Skeletal muscle tissue (tissue), 4 donors: ENCODE results near the gene PLA2G2C. TPM values are rescaled to one million over a fixed set of nuclear protein-coding genes. Genes with fewer than 3 reads are reported as not detected.

Experiments
- H3K27ac ChIP-seq: one replicate; pipeline ENCODE4 v1.7.0; 2013; ENCODE audit warnings: mild to moderate bottlenecking, low read depth, low read length, inconsistent platforms
- H3K27me3 ChIP-seq, 3 donors: one replicate each; pipeline ENCODE4 v1.7.0; 2013; ENCODE audit warnings: low read length in 3 of 3; ENCODE audit not compliant: control insufficient read depth in 3 of 3, insufficient read depth in 3 of 3
- H3K36me3 ChIP-seq, 3 donors: one replicate each; pipeline ENCODE4 v1.7.0; 2013; ENCODE audit warnings: low read length in 3 of 3; ENCODE audit not compliant: control insufficient read depth in 3 of 3, insufficient read depth in 3 of 3
- H3K4me1 ChIP-seq, 3 donors: one replicate each; pipeline ENCODE4 v1.7.0; 2013; ENCODE audit warnings: low read length in 3 of 3, mild to moderate bottlenecking in 3 of 3; ENCODE audit not compliant: control insufficient read depth in 3 of 3, insufficient read depth in 3 of 3
- H3K4me3 ChIP-seq, 3 donors: one replicate each; pipeline ENCODE4 v1.7.0; 2013; ENCODE audit warnings: low read length in 3 of 3
- H3K9ac ChIP-seq, 3 donors: one replicate each; pipeline ENCODE4 v1.7.0; 2013; ENCODE audit warnings: low read length in 3 of 3, mild to moderate bottlenecking in 3 of 3, moderate library complexity in 2 of 3, low read depth in 1 of 3
- H3K9me3 ChIP-seq, 3 donors: one replicate each; pipeline ENCODE4 v1.7.0; 2013; ENCODE audit warnings: low read length in 3 of 3; ENCODE audit not compliant: control insufficient read depth in 3 of 3
- total RNA-seq: library from RNA; depleted of rRNA; stranded (reverse); fragments of >200 nt; gene quantifications from one replicate; pipeline ENCODE4 v1.2.3, GENCODE V29; 2014
- donor health status: Osteomylitis.

PLA2G2C gene
- total RNA-seq, 1 donor from 2014 or later = not detected

- peaks cover 10 to 30% (median 15%) of the 10 kb centered on the region in 3 donors for H3K27me3 ChIP-seq
- H3K4me3 ChIP-seq = no peak overlapping the region
- H3K27ac ChIP-seq = no peak overlapping the region
- H3K9me3 ChIP-seq = peaks cover 0 to 2% (median 0%) of the 10 kb centered on the region in 3 donors
- H3K4me1 ChIP-seq = peaks cover 14 to 15% (median 15%) of the 10 kb centered on the region in 3 donors
- no peaks in the 10 kb centered on the region for H3K36me3 ChIP-seq
- no peak overlapping the region for H3K9ac ChIP-seq
Measured at GRCh38 chr1:20165522-20165951, 20.8 kb downstream of the PLA2G2C start.

GRCh38 chr1:20164694-20165202 is 21.6 kb downstream of the PLA2G2C start:
- peaks cover 0 to 6% (median 2%) of the 10 kb centered on the region in 3 donors for H3K9me3 ChIP-seq
- H3K4me1 ChIP-seq = peaks cover 14 to 15% (median 15%) of the 10 kb centered on the region in 3 donors
- H3K9ac ChIP-seq = peak overlapping the region in 1 of 3 donors; percentile 7
- H3K36me3 ChIP-seq = no peaks in the 10 kb centered on the region
- H3K27me3 ChIP-seq = peaks cover 10 to 30% (median 15%) of the 10 kb centered on the region in 3 donors
- H3K27ac ChIP-seq = no peak overlapping the region
- H3K4me3 ChIP-seq = peak overlapping the region in 1 of 3 donors; percentile 22

- H3K4me3 ChIP-seq = no peak overlapping the region
- no peak overlapping the region for H3K27ac ChIP-seq
- no peaks in the 10 kb centered on the region for H3K27me3 ChIP-seq
- peaks cover 8 to 15% (median 10%) of the 10 kb centered on the region in 3 donors for H3K4me1 ChIP-seq
- H3K9me3 ChIP-seq = peaks cover 0 to 8% (median 0%) of the 10 kb centered on the region in 3 donors
- H3K36me3 ChIP-seq = no peaks in the 10 kb centered on the region
- no peak overlapping the region for H3K9ac ChIP-seq
Measured at GRCh38 chr1:20160034-20160433, 26.3 kb downstream of the PLA2G2C start.

GRCh38 chr1:20158358-20159070 is 27.8 kb downstream of the PLA2G2C start:
- H3K9me3 ChIP-seq = peaks cover 0 to 8% (median 0%) of the 10 kb centered on the region in 3 donors
- H3K36me3 ChIP-seq = no peaks in the 10 kb centered on the region
- H3K27me3 ChIP-seq = no peaks in the 10 kb centered on the region
- H3K4me1 ChIP-seq = peaks cover 3 to 5% (median 4%) of the 10 kb centered on the region in 3 donors
- H3K27ac ChIP-seq = no peak overlapping the region
- no peak overlapping the region for H3K4me3 ChIP-seq
- H3K9ac ChIP-seq = no peak overlapping the region

- Histone ChIP-seq H3K4me3 (peak overlapping the region; percentile 22 to 54 (median 33)), H3K4me1 (peaks cover 16 to 19% (median 18%) of the 10 kb centered on the region in 3 donors), H3K9ac (peak overlapping the region in 2 of 3 donors; percentile 33 to 40), H3K27ac (peak overlapping the region; percentile 25), H3K27me3 (peaks cover 0 to 10% (median 3%) of the 10 kb centered on the region in 3 donors), H3K9me3 (no peaks in the 10 kb centered on the region), H3K36me3 (no peaks in the 10 kb centered on the region)
Measured at GRCh38 chr1:20154301-20154831, 32.0 kb downstream of the PLA2G2C start.

GRCh38 chr1:20153000-20153418 is 33.3 kb downstream of the PLA2G2C start:
- Histone ChIP-seq H3K4me3 (no peak overlapping the region), H3K4me1 (peaks cover 16 to 19% (median 18%) of the 10 kb centered on the region in 3 donors), H3K9ac (peak overlapping the region in 1 of 3 donors; percentile 60), H3K9me3 (no peaks in the 10 kb centered on the region), H3K27me3 (peaks cover 0 to 18% (median 3%) of the 10 kb centered on the region in 3 donors), H3K27ac (peak overlapping the region; percentile 42), H3K36me3 (no peaks in the 10 kb centered on the region)

- peak overlapping the region; percentile 42 for H3K27ac ChIP-seq
- H3K4me3 ChIP-seq = peak overlapping the region in 1 of 3 donors; percentile 67
- H3K9me3 ChIP-seq = no peaks in the 10 kb centered on the region
- H3K4me1 ChIP-seq = peaks cover 16 to 19% (median 18%) of the 10 kb centered on the region in 3 donors
- H3K36me3 ChIP-seq = no peaks in the 10 kb centered on the region
- peak overlapping the region in 2 of 3 donors; percentile 59 to 60 for H3K9ac ChIP-seq
- peaks cover 0 to 18% (median 3%) of the 10 kb centered on the region in 3 donors for H3K27me3 ChIP-seq
Measured at GRCh38 chr1:20152599-20152930, 33.8 kb downstream of the PLA2G2C start.

GRCh38 chr1:20151906-20152598 is 34.3 kb downstream of the PLA2G2C start:
- Histone ChIP-seq H3K36me3 (no peaks in the 10 kb centered on the region), H3K27me3 (peaks cover 0 to 18% (median 3%) of the 10 kb centered on the region in 3 donors), H3K9ac (peak overlapping the region; percentile 57 to 60 (median 59)), H3K4me3 (peak overlapping the region; percentile 58 to 67 (median 62)), H3K9me3 (no peaks in the 10 kb centered on the region), H3K27ac (peak overlapping the region; percentile 42), H3K4me1 (peaks cover 15 to 19% (median 16%) of the 10 kb centered on the region in 3 donors)

GRCh38 chr1:20150969-20151368 is 35.3 kb downstream of the PLA2G2C start:
- Histone ChIP-seq H3K9me3 (no peaks in the 10 kb centered on the region), H3K27me3 (peaks cover 0 to 18% (median 3%) of the 10 kb centered on the region in 3 donors), H3K27ac (no peak overlapping the region), H3K36me3 (no peaks in the 10 kb centered on the region), H3K4me1 (peaks cover 13 to 19% (median 16%) of the 10 kb centered on the region in 3 donors), H3K4me3 (no peak overlapping the region), H3K9ac (no peak overlapping the region)
